CD8-positive, alpha-beta memory T cell (primary cell): Measurements from ENCODE around the gene SORCS1. TPM values are rescaled to one million over a fixed set of nuclear protein-coding genes. Genes with fewer than 3 reads are reported as not detected.

ENCODE experiments used
- CTCF ChIA-PET: fragments of 350-600 bp; sonication (Branson Sonifier 250); formaldehyde crosslinking; loops from one replicate; lab custom pipeline; 2021; ENCODE audit warnings: antibody characterized with exemption; lab: Charles Lee
- POLR2A ChIA-PET: fragments of 350-600 bp; sonication (Branson Sonifier 250); formaldehyde crosslinking; loops from one replicate; lab custom pipeline; 2021; ENCODE audit warnings: antibody characterized with exemption; lab: Charles Lee
- DNase-seq, 5 donors: peaks; one replicate each; pipeline versions ENCODE4 v3.0.0 to v3.0.0-alpha.2; 2020 to 2022; ENCODE audit warnings: mixed read lengths in 1 of 5
- H3K27ac ChIP-seq: one replicate; pipeline ENCODE4 v1.7.0; 2013; ENCODE audit warnings: low read depth, mild to moderate bottlenecking, low read length, moderate library complexity
- H3K27me3 ChIP-seq: 2 replicates; pipeline ENCODE4 v1.7.0; 2013; ENCODE audit warnings: low read length, mild to moderate bottlenecking; ENCODE audit not compliant: insufficient read depth, poor library complexity, severe bottlenecking
- H3K36me3 ChIP-seq: 2 replicates; pipeline ENCODE4 v1.7.0; 2013; ENCODE audit warnings: mild to moderate bottlenecking, low read length, moderate library complexity; ENCODE audit not compliant: insufficient read depth
- H3K4me1 ChIP-seq: 2 replicates; pipeline ENCODE4 v1.7.0; 2013; ENCODE audit warnings: mild to moderate bottlenecking, low read length, moderate library complexity; ENCODE audit not compliant: insufficient read depth
- H3K4me3 ChIP-seq: 2 replicates; pipeline ENCODE4 v1.7.0; 2013; ENCODE audit warnings: mild to moderate bottlenecking, low read length
- H3K9me3 ChIP-seq: 2 replicates; pipeline ENCODE4 v1.7.0; 2013; ENCODE audit warnings: mild to moderate bottlenecking, low read length
- H3K27ac Mint-ChIP-seq, 8 donors: one replicate each; pipeline ENCODE4 v1.8.0; 2020 to 2021; ENCODE audit warnings: mixed read lengths in 8 of 8, mild to moderate bottlenecking in 6 of 8, inconsistent platforms in 3 of 8, moderate library complexity in 3 of 8
- H3K27me3 Mint-ChIP-seq, 2 donors: one replicate each; pipeline ENCODE4 v1.8.0; 2020 to 2021; ENCODE audit warnings: mixed read lengths in 2 of 2, mild to moderate bottlenecking in 1 of 2, moderate library complexity in 1 of 2
- H3K36me3 Mint-ChIP-seq, 3 donors: one replicate each; pipeline ENCODE4 v1.8.0; 2020 to 2021; ENCODE audit warnings: mixed read lengths in 3 of 3, inconsistent platforms in 1 of 3, mild to moderate bottlenecking in 1 of 3
- H3K4me1 Mint-ChIP-seq, 3 donors: one replicate each; pipeline ENCODE4 v1.8.0; 2020 to 2021; ENCODE audit warnings: mixed read lengths in 3 of 3, inconsistent platforms in 1 of 3, mild to moderate bottlenecking in 1 of 3
- H3K4me3 Mint-ChIP-seq, 7 donors: one replicate each; pipeline ENCODE4 v1.8.0; 2020 to 2021; ENCODE audit warnings: mixed read lengths in 7 of 7, mild to moderate bottlenecking in 6 of 7, moderate library complexity in 4 of 7, inconsistent platforms in 2 of 7
- H3K9me3 Mint-ChIP-seq, 5 donors: one replicate each; pipeline ENCODE4 v1.8.0; 2020 to 2022; ENCODE audit warnings: mixed read lengths in 5 of 5, mild to moderate bottlenecking in 3 of 5, moderate library complexity in 2 of 5, inconsistent platforms in 1 of 5
- polyA plus RNA-seq: library from polyadenylated mRNA; unstranded; fragments of 300-500 nt; fragmentation: Illumina TruSeq; gene quantifications from one replicate; pipeline ENCODE4 v1.2.3, GENCODE V29; 2021
- total RNA-seq, 2 experiments: library from RNA; stranded (reverse); gene quantifications; one replicate each; pipeline ENCODE4 v1.2.3, GENCODE V29; 2021

Gene SORCS1
- total and polyA plus RNA-seq, 3 experiments from 2014 or later: not detected

GRCh38 chr10:106991091-106991490 lies 173.4 kb downstream of the SORCS1 start:
- no peaks in the 10 kb centered on the region for H3K4me1 Mint-ChIP-seq
- H3K4me1 ChIP-seq: no peaks in the 10 kb centered on the region
- no peak overlapping the region for H3K4me3 Mint-ChIP-seq
- peaks cover 2 to 11% (median 7%) of the 10 kb centered on the region in 5 donors for H3K9me3 Mint-ChIP-seq
- no peaks in the 10 kb centered on the region for H3K36me3 ChIP-seq
- ChIA-PET POLR2A (no interaction called here), CTCF (no interaction called here)
- no peaks in the 10 kb centered on the region for H3K27me3 Mint-ChIP-seq
- H3K27me3 ChIP-seq: no peaks in the 10 kb centered on the region
- no peaks in the 10 kb centered on the region for H3K9me3 ChIP-seq
- no peak for DNase-seq
- no peak overlapping the region for H3K27ac ChIP-seq
- no peaks in the 10 kb centered on the region for H3K36me3 Mint-ChIP-seq
- no peak overlapping the region for H3K4me3 ChIP-seq
- H3K27ac Mint-ChIP-seq: no peak overlapping the region

- H3K4me3 Mint-ChIP-seq: no peak overlapping the region
- no peaks in the 10 kb centered on the region for H3K27me3 Mint-ChIP-seq
- H3K36me3 ChIP-seq: no peaks in the 10 kb centered on the region
- no peak overlapping the region for H3K27ac ChIP-seq
- no peaks in the 10 kb centered on the region for H3K27me3 ChIP-seq
- H3K9me3 ChIP-seq: no peaks in the 10 kb centered on the region
- peaks cover 2 to 8% (median 7%) of the 10 kb centered on the region in 5 donors for H3K9me3 Mint-ChIP-seq
- H3K36me3 Mint-ChIP-seq: no peaks in the 10 kb centered on the region
- H3K4me3 ChIP-seq: no peak overlapping the region
- DNase-seq: no peak
- ChIA-PET POLR2A (no interaction called here), CTCF (no interaction called here)
- no peaks in the 10 kb centered on the region for H3K4me1 Mint-ChIP-seq
- no peaks in the 10 kb centered on the region for H3K4me1 ChIP-seq
- H3K27ac Mint-ChIP-seq: no peak overlapping the region
These were observed 177.1 kb downstream of the SORCS1 start for GRCh38 chr10:106987362-106987761.

GRCh38 chr10:106982268-106982667 lies 182.2 kb downstream of the SORCS1 start:
- Histone ChIP-seq H3K4me1 (no peaks in the 10 kb centered on the region), H3K27me3 (no peaks in the 10 kb centered on the region), H3K27ac (no peak overlapping the region), H3K4me3 (no peak overlapping the region), H3K9me3 (no peaks in the 10 kb centered on the region), H3K36me3 (no peaks in the 10 kb centered on the region)
- Mint-ChIP-seq H3K4me1 (no peaks in the 10 kb centered on the region), H3K36me3 (no peaks in the 10 kb centered on the region), H3K27ac (no peak overlapping the region), H3K4me3 (no peak overlapping the region), H3K9me3 (peaks cover 2 to 7% (median 3%) of the 10 kb centered on the region in 5 donors), H3K27me3 (no peaks in the 10 kb centered on the region)
- ChIA-PET CTCF (no interaction called here), POLR2A (no interaction called here)
- DNase-seq: no peak

GRCh38 chr10:106981452-106982075 lies 182.9 kb downstream of the SORCS1 start:
- ChIA-PET POLR2A (no interaction called here), CTCF (no interaction called here)
- Mint-ChIP-seq H3K9me3 (peaks cover 1 to 9% (median 4%) of the 10 kb centered on the region in 5 donors), H3K4me1 (no peaks in the 10 kb centered on the region), H3K27me3 (no peaks in the 10 kb centered on the region), H3K36me3 (peaks cover 0 to 4% (median 0%) of the 10 kb centered on the region in 3 donors), H3K27ac (no peak overlapping the region), H3K4me3 (no peak overlapping the region)
- no peaks in the 10 kb centered on the region for H3K27me3 ChIP-seq
- H3K36me3 ChIP-seq: no peaks in the 10 kb centered on the region
- no peak for DNase-seq
- H3K27ac ChIP-seq: no peak overlapping the region
- no peak overlapping the region for H3K4me3 ChIP-seq
- H3K9me3 ChIP-seq: no peaks in the 10 kb centered on the region
- no peaks in the 10 kb centered on the region for H3K4me1 ChIP-seq

- Histone ChIP-seq H3K27me3 (no peaks in the 10 kb centered on the region), H3K27ac (no peak overlapping the region), H3K9me3 (no peaks in the 10 kb centered on the region), H3K36me3 (no peaks in the 10 kb centered on the region), H3K4me3 (no peak overlapping the region), H3K4me1 (no peaks in the 10 kb centered on the region)
- peaks cover 3 to 10% (median 3%) of the 10 kb centered on the region in 5 donors for H3K9me3 Mint-ChIP-seq
- DNase-seq: no peak
- H3K36me3 Mint-ChIP-seq: peaks cover 0 to 4% (median 0%) of the 10 kb centered on the region in 3 donors
- H3K4me3 Mint-ChIP-seq: no peak overlapping the region
- no peaks in the 10 kb centered on the region for H3K4me1 Mint-ChIP-seq
- ChIA-PET POLR2A (no interaction called here), CTCF (no interaction called here)
- no peaks in the 10 kb centered on the region for H3K27me3 Mint-ChIP-seq
- no peak overlapping the region for H3K27ac Mint-ChIP-seq
These were observed 183.7 kb downstream of the SORCS1 start for GRCh38 chr10:106980495-106981451.

GRCh38 chr10:106978756-106979155 lies 185.8 kb downstream of the SORCS1 start:
- POLR2A ChIA-PET: no interaction called here
- no peak overlapping the region for H3K4me3 Mint-ChIP-seq
- Histone ChIP-seq H3K4me3 (no peak overlapping the region), H3K4me1 (no peaks in the 10 kb centered on the region), H3K27me3 (no peaks in the 10 kb centered on the region), H3K9me3 (no peaks in the 10 kb centered on the region), H3K27ac (no peak overlapping the region), H3K36me3 (no peaks in the 10 kb centered on the region)
- no peak overlapping the region for H3K27ac Mint-ChIP-seq
- no peak for DNase-seq
- H3K36me3 Mint-ChIP-seq: peaks cover 0 to 4% (median 0%) of the 10 kb centered on the region in 3 donors
- H3K9me3 Mint-ChIP-seq: peaks cover 3 to 8% (median 6%) of the 10 kb centered on the region in 5 donors
- no peaks in the 10 kb centered on the region for H3K4me1 Mint-ChIP-seq
- no peaks in the 10 kb centered on the region for H3K27me3 Mint-ChIP-seq
- CTCF ChIA-PET: no interaction called here

GRCh38 chr10:106973716-106974115 lies 190.8 kb downstream of the SORCS1 start:
- H3K4me1 ChIP-seq: no peaks in the 10 kb centered on the region
- H3K36me3 ChIP-seq: no peaks in the 10 kb centered on the region
- no peaks in the 10 kb centered on the region for H3K4me1 Mint-ChIP-seq
- H3K9me3 Mint-ChIP-seq: peaks cover 3 to 13% (median 7%) of the 10 kb centered on the region in 5 donors
- H3K4me3 ChIP-seq: no peak overlapping the region
- peaks cover 0 to 4% (median 0%) of the 10 kb centered on the region in 3 donors for H3K36me3 Mint-ChIP-seq
- ChIA-PET POLR2A (no interaction called here), CTCF (no interaction called here)
- no peaks in the 10 kb centered on the region for H3K27me3 ChIP-seq
- H3K27ac ChIP-seq: no peak overlapping the region
- no peaks in the 10 kb centered on the region for H3K27me3 Mint-ChIP-seq
- no peak overlapping the region for H3K4me3 Mint-ChIP-seq
- DNase-seq: no peak
- no peaks in the 10 kb centered on the region for H3K9me3 ChIP-seq
- no peak overlapping the region for H3K27ac Mint-ChIP-seq

- H3K36me3 ChIP-seq: no peaks in the 10 kb centered on the region
- H3K4me3 Mint-ChIP-seq: no peak overlapping the region
- CTCF ChIA-PET: no interaction called here
- H3K27me3 ChIP-seq: no peaks in the 10 kb centered on the region
- no peak overlapping the region for H3K27ac ChIP-seq
- peaks cover 0 to 4% (median 0%) of the 10 kb centered on the region in 3 donors for H3K36me3 Mint-ChIP-seq
- H3K27me3 Mint-ChIP-seq: no peaks in the 10 kb centered on the region
- POLR2A ChIA-PET: no interaction called here
- no peaks in the 10 kb centered on the region for H3K4me1 Mint-ChIP-seq
- peaks cover 3 to 17% (median 7%) of the 10 kb centered on the region in 5 donors for H3K9me3 Mint-ChIP-seq
- H3K27ac Mint-ChIP-seq: no peak overlapping the region
- H3K9me3 ChIP-seq: no peaks in the 10 kb centered on the region
- H3K4me1 ChIP-seq: no peaks in the 10 kb centered on the region
- H3K4me3 ChIP-seq: no peak overlapping the region
- no peak for DNase-seq
These were observed 191.2 kb downstream of the SORCS1 start for GRCh38 chr10:106973288-106973687.
